HepG2 (cell line): ENCODE measurements around the gene FAM53B. TPM values are rescaled to one million over a fixed set of nuclear protein-coding genes. Genes with fewer than 3 reads are reported as not detected.

Source experiments
- ATF7 ChIP-seq, 2 experiments: fragments of 450-650 bp in 1 of 2; sonication (generic) in 1 of 2; formaldehyde crosslinking in 1 of 2; IDR thresholded peaks; 2 replicates each; pipeline versions ENCODE4 v1.4.0 to v1.6.1; 2016 to 2020; ENCODE audit warnings: antibody characterized with exemption in 1 of 2, mild to moderate bottlenecking in 1 of 2, missing genetic modification reagents in 1 of 2
- EED ChIP-seq: sonication (generic); formaldehyde crosslinking; IDR thresholded peaks from 2 replicates; pipeline ENCODE4 v1.5.0; 2020; ENCODE audit warnings: mild to moderate bottlenecking, missing genetic modification reagents
- MYNN ChIP-seq: sonication (generic); formaldehyde crosslinking; IDR thresholded peaks from 2 replicates; pipeline ENCODE4 v1.4.0; 2020; ENCODE audit warnings: mild to moderate bottlenecking, low read depth, missing genetic modification reagents
- SP1 ChIP-seq, 2 experiments: fragments of 450-650 bp in 1 of 2; sonication (generic) in 1 of 2; formaldehyde crosslinking in 1 of 2; IDR thresholded peaks; 2 replicates each; pipeline versions ENCODE4 v1.4.0 to v1.6.1; 2016 to 2020; ENCODE audit warnings: missing genetic modification reagents in 1 of 2
- ZFP90 ChIP-seq: sonication (generic); formaldehyde crosslinking; IDR thresholded peaks from 2 replicates; pipeline ENCODE4 v1.8.0; 2022; ENCODE audit warnings: missing genetic modification reagents, mild to moderate bottlenecking, inconsistent platforms, borderline replicate concordance
- ZNF335 ChIP-seq: sonication (generic); formaldehyde crosslinking; IDR thresholded peaks from 2 replicates; pipeline ENCODE4 v1.4.0; 2020; ENCODE audit warnings: missing genetic modification reagents
- ZNF614 ChIP-seq: IDR thresholded peaks from 2 replicates; pipeline ENCODE4 v1.6.1; 2018; ENCODE audit warnings: missing biosample characterization, missing genetic modification reagents, inconsistent platforms, borderline replicate concordance
- polyA plus RNA-seq, 8 experiments: library from polyadenylated mRNA; depleted of rRNA in 3 of 8; stranded (reverse) in 7 of 8; unstranded in 1 of 8; fragments of >200 nt; fragmentation: Illumina TruSeq in 4 of 8; extraction: Trizol in 4 of 8; gene quantifications; 2 replicates each; pipeline versions ENCODE4 v1.2.1 to v1.2.3, GENCODE V29; 2011 to 2016; ENCODE audit warnings: low read depth in 4 of 8, missing spikeins in 1 of 8, mixed read lengths in 1 of 8; ENCODE audit not compliant: insufficient read depth in 1 of 8
- total RNA-seq, 5 experiments: library from RNA; depleted of rRNA; stranded (reverse); fragments of >200 nt; fragmentation: Illumina TruSeq; extraction: Trizol; gene quantifications; 2 replicates each; pipeline ENCODE4 v1.2.3, GENCODE V29; 2016; ENCODE audit warnings: low read depth in 1 of 5
- TF ChIP-seq, protein P1 (sequence below), 2 experiments: fragments of 450-650 bp in 1 of 2; sonication (generic) in 1 of 2; formaldehyde crosslinking in 1 of 2; IDR thresholded peaks; 2 replicates each; pipeline versions ENCODE4 v1.6.1 to v1.8.0; 2016 to 2022; ENCODE audit warnings: antibody characterized with exemption in 1 of 2, mild to moderate bottlenecking in 1 of 2, missing genetic modification reagents in 1 of 2
- TF ChIP-seq, protein P2 (sequence below), 2 experiments: sonication (generic) in 1 of 2; formaldehyde crosslinking in 1 of 2; IDR thresholded peaks; 2 replicates each; pipeline versions ENCODE4 v1.4.0 to v1.6.1; 2018 to 2020; ENCODE audit warnings: missing genetic modification reagents in 2 of 2, borderline replicate concordance in 1 of 2, low read depth in 1 of 2, mild to moderate bottlenecking in 1 of 2, missing biosample characterization in 1 of 2
- TF ChIP-seq, protein P3 (sequence below): IDR thresholded peaks from 2 replicates; pipeline ENCODE4 v1.6.1; 2012; ENCODE audit warnings: inconsistent platforms
- TF ChIP-seq, protein P4 (sequence below): sonication (generic); formaldehyde crosslinking; IDR thresholded peaks from 2 replicates; pipeline ENCODE4 v1.5.1; 2020; ENCODE audit warnings: mild to moderate bottlenecking, missing genetic modification reagents, borderline replicate concordance

Gene FAM53B
- total and polyA plus RNA-seq, 2 of the 13 experiments (the other 11 are each of a cell fraction or from before 2014, with no cell fraction given), result 6.4 to 19.3 TPM

DNA sequence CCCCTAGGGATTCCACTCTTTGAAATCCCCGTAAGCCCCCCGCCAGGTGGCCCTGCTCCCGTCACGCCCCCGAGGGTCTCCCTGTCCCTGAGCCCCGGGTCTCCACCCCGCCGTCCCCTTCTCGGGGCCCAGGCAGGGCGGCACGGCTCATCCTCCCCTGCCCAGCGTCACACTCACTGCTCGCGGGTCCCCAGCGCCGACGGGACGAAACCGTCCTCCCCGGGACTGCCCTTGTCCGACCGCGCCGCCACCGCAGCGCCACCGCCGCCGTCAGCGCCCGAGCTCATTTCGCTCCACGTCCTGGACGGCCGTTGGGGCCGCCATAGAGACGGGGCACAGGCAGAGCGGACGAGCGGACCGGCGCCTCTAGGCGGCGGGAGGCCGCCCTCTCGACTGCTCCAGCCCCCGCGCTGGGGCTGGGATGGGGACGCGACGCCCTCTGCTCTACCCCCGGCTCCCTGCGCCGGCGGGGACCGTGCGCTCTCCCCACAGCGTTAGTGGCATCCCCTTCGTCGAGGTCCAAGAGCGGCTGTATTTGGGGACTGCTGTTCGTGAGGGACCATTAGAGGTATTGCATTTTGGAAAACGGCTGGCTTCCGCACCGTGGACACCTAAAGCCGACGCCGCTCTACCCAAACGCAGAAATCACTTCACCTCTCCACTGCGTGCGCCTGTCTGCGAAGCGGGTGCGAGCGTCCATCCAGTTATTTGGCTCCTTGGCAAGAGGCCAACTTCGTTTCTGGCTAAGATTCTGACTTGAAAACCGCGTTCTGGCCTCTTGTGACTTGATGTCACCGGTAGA, 47.6 kb upstream of the FAM53B start, which contains the start of gene EEF1AKMT2 (continued):
- TF ChIP-seq, protein P1, sequence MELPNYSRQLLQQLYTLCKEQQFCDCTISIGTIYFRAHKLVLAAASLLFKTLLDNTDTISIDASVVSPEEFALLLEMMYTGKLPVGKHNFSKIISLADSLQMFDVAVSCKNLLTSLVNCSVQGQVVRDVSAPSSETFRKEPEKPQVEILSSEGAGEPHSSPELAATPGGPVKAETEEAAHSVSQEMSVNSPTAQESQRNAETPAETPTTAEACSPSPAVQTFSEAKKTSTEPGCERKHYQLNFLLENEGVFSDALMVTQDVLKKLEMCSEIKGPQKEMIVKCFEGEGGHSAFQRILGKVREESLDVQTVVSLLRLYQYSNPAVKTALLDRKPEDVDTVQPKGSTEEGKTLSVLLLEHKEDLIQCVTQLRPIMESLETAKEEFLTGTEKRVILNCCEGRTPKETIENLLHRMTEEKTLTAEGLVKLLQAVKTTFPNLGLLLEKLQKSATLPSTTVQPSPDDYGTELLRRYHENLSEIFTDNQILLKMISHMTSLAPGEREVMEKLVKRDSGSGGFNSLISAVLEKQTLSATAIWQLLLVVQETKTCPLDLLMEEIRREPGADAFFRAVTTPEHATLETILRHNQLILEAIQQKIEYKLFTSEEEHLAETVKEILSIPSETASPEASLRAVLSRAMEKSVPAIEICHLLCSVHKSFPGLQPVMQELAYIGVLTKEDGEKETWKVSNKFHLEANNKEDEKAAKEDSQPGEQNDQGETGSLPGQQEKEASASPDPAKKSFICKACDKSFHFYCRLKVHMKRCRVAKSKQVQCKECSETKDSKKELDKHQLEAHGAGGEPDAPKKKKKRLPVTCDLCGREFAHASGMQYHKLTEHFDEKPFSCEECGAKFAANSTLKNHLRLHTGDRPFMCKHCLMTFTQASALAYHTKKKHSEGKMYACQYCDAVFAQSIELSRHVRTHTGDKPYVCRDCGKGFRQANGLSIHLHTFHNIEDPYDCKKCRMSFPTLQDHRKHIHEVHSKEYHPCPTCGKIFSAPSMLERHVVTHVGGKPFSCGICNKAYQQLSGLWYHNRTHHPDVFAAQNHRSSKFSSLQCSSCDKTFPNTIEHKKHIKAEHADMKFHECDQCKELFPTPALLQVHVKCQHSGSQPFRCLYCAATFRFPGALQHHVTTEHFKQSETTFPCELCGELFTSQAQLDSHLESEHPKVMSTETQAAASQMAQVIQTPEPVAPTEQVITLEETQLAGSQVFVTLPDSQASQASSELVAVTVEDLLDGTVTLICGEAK (IDR thresholded peaks at IDR 0.05), result no peak
- TF ChIP-seq, protein P1 (CRISPR knock-in tag; IDR thresholded peaks at IDR 0.05), result peak; percentile 93
- TF ChIP-seq ZNF614 (peak; percentile 81; the same call in 1 of the 2 replicates), MYNN (CRISPR knock-in tag) (no peak; the same call in 1 of the 2 replicates), ZNF335 (peak; percentile 72), ATF7 (IDR thresholded peaks at IDR 0.05) (no peak), ATF7 (CRISPR knock-in tag; IDR thresholded peaks at IDR 0.05) (no peak), SP1 (IDR thresholded peaks at IDR 0.05) (no peak), SP1 (CRISPR knock-in tag; IDR thresholded peaks at IDR 0.05) (peak; percentile 71), EED (CRISPR knock-in tag) (peak; percentile 92), ZFP90 (CRISPR knock-in tag) (no peak; the same call in 1 of the 2 replicates)
- TF ChIP-seq, protein P2, sequence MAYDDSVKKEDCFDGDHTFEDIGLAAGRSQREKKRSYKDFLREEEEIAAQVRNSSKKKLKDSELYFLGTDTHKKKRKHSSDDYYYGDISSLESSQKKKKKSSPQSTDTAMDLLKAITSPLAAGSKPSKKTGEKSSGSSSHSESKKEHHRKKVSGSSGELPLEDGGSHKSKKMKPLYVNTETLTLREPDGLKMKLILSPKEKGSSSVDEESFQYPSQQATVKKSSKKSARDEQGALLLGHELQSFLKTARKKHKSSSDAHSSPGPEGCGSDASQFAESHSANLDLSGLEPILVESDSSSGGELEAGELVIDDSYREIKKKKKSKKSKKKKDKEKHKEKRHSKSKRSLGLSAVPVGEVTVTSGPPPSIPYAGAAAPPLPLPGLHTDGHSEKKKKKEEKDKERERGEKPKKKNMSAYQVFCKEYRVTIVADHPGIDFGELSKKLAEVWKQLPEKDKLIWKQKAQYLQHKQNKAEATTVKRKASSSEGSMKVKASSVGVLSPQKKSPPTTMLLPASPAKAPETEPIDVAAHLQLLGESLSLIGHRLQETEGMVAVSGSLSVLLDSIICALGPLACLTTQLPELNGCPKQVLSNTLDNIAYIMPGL (CRISPR knock-in tag; IDR thresholded peaks at IDR 0.05; ENCODE audit: borderline replicate concordance in 1 of 2, low read depth in 1 of 2), result peak; percentile 97 to 99
- TF ChIP-seq, protein P3, sequence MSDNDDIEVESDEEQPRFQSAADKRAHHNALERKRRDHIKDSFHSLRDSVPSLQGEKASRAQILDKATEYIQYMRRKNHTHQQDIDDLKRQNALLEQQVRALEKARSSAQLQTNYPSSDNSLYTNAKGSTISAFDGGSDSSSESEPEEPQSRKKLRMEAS, result peak; percentile 61; the same call in 1 of the 2 replicates
- TF ChIP-seq, protein P4, sequence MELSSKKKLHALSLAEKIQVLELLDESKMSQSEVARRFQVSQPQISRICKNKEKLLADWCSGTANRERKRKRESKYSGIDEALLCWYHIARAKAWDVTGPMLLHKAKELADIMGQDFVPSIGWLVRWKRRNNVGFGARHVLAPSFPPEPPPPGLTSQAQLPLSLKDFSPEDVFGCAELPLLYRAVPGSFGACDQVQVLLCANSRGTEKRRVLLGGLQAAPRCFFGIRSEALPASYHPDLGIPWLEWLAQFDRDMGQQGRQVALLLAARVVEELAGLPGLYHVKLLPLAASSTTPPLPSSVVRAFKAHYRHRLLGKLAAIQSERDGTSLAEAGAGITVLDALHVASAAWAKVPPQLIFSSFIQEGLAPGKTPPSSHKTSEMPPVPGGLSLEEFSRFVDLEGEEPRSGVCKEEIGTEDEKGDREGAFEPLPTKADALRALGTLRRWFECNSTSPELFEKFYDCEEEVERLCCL, result no peak
